ENCODE measurements around the gene CNOT10.
A peak's percentile ranks its signal among the peaks of the same experiment; 100 is the strongest.
"Not testable (repeated sequence)": the region's sequence is repeated elsewhere in the genome, so short reads cannot be mapped to it uniquely, and the experiment has no call there.

Gene CNOT10

GRCh38 chr3:32684800-32685542, at the start of gene CNOT10:
TSS of gene CNOT10 (plus strand) at chr3:32685188. CDS start at chr3:32685461, 273 bp downstream.
- peak; percentile 91 for DNase-seq

- DNase-seq, result no peak
Observed at GRCh38 chr3:32640939-32641338, 44.0 kb upstream of the CNOT10 start.

GRCh38 chr3:32641356-32641755, 43.6 kb upstream of the CNOT10 start:
- DNase-seq, result no peak

- DNase-seq, result no peak
Observed at GRCh38 chr3:32643354-32643753, 41.6 kb upstream of the CNOT10 start.

- DNase-seq, result no peak
Observed at GRCh38 chr3:32643816-32644215, 41.2 kb upstream of the CNOT10 start.

GRCh38 chr3:32644380-32644779, 40.6 kb upstream of the CNOT10 start:
- DNase-seq, result no peak

- DNase-seq, result no peak
Observed at GRCh38 chr3:32646761-32647160, 38.2 kb upstream of the CNOT10 start.

GRCh38 chr3:32652337-32653100, 32.5 kb upstream of the CNOT10 start:
- DNase-seq, result not testable (repeated sequence)

- DNase-seq, result no peak
Observed at GRCh38 chr3:32655167-32655566, 29.8 kb upstream of the CNOT10 start.

GRCh38 chr3:32660634-32661033, 24.4 kb upstream of the CNOT10 start:
- no peak for DNase-seq

GRCh38 chr3:32662647-32663046, 22.3 kb upstream of the CNOT10 start:
- no peak for DNase-seq

- DNase-seq, result not testable (repeated sequence)
Observed at GRCh38 chr3:32664630-32665075, 20.3 kb upstream of the CNOT10 start.

- no peak for DNase-seq
Observed at GRCh38 chr3:32667072-32667582, 17.9 kb upstream of the CNOT10 start.

GRCh38 chr3:32669226-32669625, 15.8 kb upstream of the CNOT10 start:
- DNase-seq, result not testable (repeated sequence)

GRCh38 chr3:32673730-32674129, 11.3 kb upstream of the CNOT10 start:
- not testable (repeated sequence) for DNase-seq

- no peak for DNase-seq
Observed at GRCh38 chr3:32675164-32675563, 9.8 kb upstream of the CNOT10 start.

- DNase-seq, result no peak
Observed at GRCh38 chr3:32675650-32676049, 9.3 kb upstream of the CNOT10 start.

GRCh38 chr3:32681811-32682210, 3.2 kb upstream of the CNOT10 start:
- no peak for DNase-seq

GRCh38 chr3:32684029-32684799, 774 bp upstream of the CNOT10 start:
- DNase-seq, result no peak

- DNase-seq, result no peak
Observed at GRCh38 chr3:32685543-32686185, 676 bp downstream of the CNOT10 start.

GRCh38 chr3:32686713-32687112, 1.7 kb downstream of the CNOT10 start:
- DNase-seq, result no peak

- no peak for DNase-seq
Observed at GRCh38 chr3:32691847-32692246, 6.9 kb downstream of the CNOT10 start.

GRCh38 chr3:32696523-32696922, 11.5 kb downstream of the CNOT10 start:
- DNase-seq, result no peak

All from NK-92 treated with Interleukin-12 subunit alpha and Interleukin-12 subunit beta, amount 100 ng/mL, for 24 hours (cell line).